Dendritic cell treated with granulocyte-macrophage colony-stimulating factor and Interleukin-4, amounts not matched to agents 40 ng/mL and 50 ng/mL, for 4 days (primary cell): ENCODE data around the gene ARID3C.
"Not testable (repeated sequence)": the region's sequence is repeated elsewhere in the genome, so short reads cannot be mapped to it uniquely, and the experiment has no call there.

Experiments used
- H3K27ac Mint-ChIP-seq: one replicate; pipeline ENCODE4 v1.8.0; 2022; ENCODE audit warnings: mild to moderate bottlenecking, mixed read lengths
- H3K27me3 Mint-ChIP-seq: one replicate; pipeline ENCODE4 v1.8.0; 2022; ENCODE audit warnings: mild to moderate bottlenecking, mixed read lengths
- H3K36me3 Mint-ChIP-seq: one replicate; pipeline ENCODE4 v1.8.0; 2022; ENCODE audit warnings: low read depth, mixed read lengths
- H3K4me1 Mint-ChIP-seq: one replicate; pipeline ENCODE4 v1.8.0; 2022; ENCODE audit warnings: low read depth, mixed read lengths
- H3K4me3 Mint-ChIP-seq: one replicate; pipeline ENCODE4 v1.8.0; 2022; ENCODE audit warnings: mild to moderate bottlenecking, moderate library complexity, mixed read lengths
- H3K9me3 Mint-ChIP-seq: one replicate; pipeline ENCODE4 v1.8.0; 2022; ENCODE audit warnings: mixed read lengths
- intact Hi-C: fragments of 100-400 bp; cut with micrococcal nuclease; formaldehyde crosslinking; loops from one replicate; pipeline ENCODE4 v1.15.0; 2022

Gene ARID3C

DNA sequence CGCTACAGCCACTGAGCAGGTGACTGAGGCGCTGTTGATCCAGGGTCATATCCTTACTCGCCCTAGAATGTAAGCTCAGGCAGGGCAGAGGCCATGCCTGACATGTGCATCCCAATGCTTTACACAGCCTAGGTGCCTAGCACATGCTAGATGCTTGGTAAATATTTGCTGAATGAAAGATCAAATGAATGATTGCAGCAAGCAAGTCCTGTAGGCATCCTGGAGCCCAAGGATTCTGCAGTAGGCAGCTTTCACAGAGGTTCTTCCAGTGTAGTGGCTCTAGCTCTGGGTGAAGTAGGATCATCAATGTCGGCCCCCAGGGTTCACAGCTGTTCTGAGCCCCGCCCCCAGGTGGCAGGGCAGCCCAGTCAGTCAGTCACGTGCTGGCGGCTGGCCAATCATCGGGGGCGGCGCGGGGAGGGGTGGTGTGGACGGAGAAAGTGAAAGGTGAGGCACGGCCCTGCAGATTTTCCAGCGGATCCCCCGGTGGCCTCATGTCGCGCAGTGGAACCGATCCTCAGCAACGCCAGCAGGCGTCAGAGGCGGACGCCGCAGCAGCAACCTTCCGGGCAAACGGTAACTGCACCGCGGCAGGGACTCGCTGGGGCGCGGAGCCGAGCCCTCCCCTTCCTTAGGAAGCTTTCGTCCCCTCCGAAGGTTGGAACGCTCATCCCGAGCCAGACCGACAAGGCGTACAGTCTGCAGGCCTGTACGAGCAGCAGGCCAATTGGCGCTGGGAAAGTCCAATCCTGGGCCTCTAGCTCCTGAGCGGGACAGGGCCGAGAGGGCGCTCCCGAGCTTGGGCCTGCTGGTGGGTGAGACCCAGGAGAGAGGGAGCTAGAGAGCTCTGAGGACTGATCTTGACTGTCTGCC, 17.6 kb upstream of the ARID3C start, which contains the start of gene GALT:
Gene GALT (plus strand): TSS at position 465 of the 873 bp plus-strand sequence. CDS start 30 bp downstream, at position 495.
- H3K36me3 Mint-ChIP-seq: peaks cover 42% of the 10 kb centered on the region
- intact Hi-C loops: loop anchor here (1.0 kb wide), 1 partner anchor 18 kb away; no protein-coding TSS in a partner anchor
- peak within 1 kb of the TSS; percentile 87 for H3K27ac Mint-ChIP-seq
- H3K9me3 Mint-ChIP-seq: no peaks in the 10 kb centered on the region
- H3K27me3 Mint-ChIP-seq: no peaks in the 10 kb centered on the region
- peak within 1 kb of the TSS; percentile 83 for H3K4me3 Mint-ChIP-seq
- peaks cover 28% of the 10 kb centered on the region for H3K4me1 Mint-ChIP-seq

DNA sequence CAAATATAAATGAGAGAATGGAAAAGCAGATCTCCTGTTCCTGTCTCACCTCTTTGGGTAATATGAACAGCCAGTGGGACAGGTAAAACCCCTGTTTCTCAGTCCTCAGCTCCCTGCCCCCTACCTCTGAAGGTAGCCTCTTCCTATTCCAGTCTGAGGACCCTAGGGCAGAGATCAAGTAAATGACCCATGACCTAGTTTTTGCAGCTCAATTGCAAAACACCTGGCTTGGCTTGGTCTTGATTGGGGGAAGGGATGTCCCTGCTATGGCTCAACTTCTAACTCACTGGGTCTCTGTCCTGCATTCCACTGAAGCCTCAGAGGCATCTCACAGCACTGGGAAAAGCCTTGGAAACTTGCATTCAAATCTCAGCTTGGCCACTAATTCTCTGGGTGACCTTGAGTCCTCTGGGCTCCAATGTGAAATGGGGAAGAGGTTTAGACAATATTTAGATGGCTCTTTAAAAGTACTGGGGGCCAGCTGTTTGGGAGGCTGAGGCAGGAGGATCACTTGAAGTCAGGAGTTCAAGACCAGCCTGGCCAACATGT, 16.0 kb upstream of the ARID3C start:
- Mint-ChIP-seq H3K36me3 (peaks cover 31% of the 10 kb centered on the region), H3K4me1 (peaks cover 32% of the 10 kb centered on the region), H3K27ac (no peak overlapping the region), H3K9me3 (no peaks in the 10 kb centered on the region), H3K4me3 (no peak overlapping the region), H3K27me3 (no peaks in the 10 kb centered on the region)
- intact Hi-C loops: no loop called here

DNA sequence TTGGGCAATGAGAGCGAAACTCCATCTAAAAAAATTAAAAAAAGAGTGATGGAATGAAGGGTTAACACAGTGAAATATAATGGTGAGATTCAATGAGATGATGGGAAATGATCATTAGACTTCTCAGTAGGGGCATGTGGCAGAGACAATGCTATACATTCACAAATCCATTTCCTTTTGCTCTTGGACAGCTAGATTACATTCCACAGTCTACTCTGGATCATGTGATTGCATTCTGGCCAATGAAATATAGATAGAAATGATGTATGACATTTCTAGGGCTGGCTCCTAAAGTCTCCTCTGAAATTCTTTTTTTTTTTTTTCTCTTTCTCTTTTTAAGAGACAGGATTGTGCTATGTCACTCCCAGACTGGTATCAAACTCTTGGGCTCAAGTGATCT, 13.8 kb upstream of the ARID3C start:
- no peak overlapping the region for H3K4me3 Mint-ChIP-seq

DNA sequence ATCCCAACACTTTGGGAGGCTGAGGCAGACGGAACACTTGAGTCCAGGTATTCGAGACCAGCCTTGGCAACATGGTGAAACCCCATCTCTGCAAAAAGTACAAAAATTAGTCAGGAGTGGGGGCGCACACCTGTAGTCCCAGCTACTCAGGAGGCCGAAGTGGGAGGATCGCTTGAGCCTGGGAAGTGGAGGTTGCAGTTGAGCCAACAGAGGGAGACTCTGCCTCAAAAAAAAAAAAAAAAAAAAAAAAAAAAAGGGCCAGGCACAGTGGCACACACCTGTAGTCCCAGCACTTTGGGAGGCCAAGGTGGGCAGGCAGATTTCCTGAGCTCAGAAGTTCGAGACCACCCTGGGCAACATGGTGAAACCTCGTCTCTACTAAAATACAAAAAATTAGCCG, 10.5 kb upstream of the ARID3C start:
- H3K9me3 Mint-ChIP-seq, H3K27ac Mint-ChIP-seq, H3K4me3 Mint-ChIP-seq, intact Hi-C loops, H3K27me3 Mint-ChIP-seq: not testable (repeated sequence)
- Mint-ChIP-seq H3K4me1 (peaks cover 39% of the 10 kb centered on the region), H3K36me3 (peaks cover 15% of the 10 kb centered on the region)

More for the DNA sequence above, 13.8 kb upstream of the ARID3C start:
- H3K36me3 Mint-ChIP-seq: peaks cover 9% of the 10 kb centered on the region
- H3K27me3 Mint-ChIP-seq: no peaks in the 10 kb centered on the region
- H3K9me3 Mint-ChIP-seq: no peaks in the 10 kb centered on the region
- peaks cover 32% of the 10 kb centered on the region for H3K4me1 Mint-ChIP-seq
- intact Hi-C loops: no loop called here
- no peak overlapping the region for H3K27ac Mint-ChIP-seq

DNA sequence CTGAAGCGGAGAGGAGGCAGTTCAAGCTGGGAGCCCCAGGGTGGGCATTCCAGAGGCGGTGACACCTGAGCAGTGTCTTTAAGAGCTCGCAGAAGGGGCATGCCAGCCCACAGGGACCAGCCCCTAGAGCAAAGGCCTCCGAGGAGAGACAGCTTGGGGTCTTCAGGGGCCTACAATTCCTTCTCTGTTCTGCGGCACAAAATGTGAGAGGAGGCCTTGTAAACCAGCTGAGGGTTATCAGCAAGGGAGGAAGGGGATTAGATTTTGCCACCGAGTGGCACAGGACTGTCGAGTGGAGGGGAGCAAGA, 9.2 kb upstream of the ARID3C start:
- Mint-ChIP-seq H3K27ac (peak overlapping the region; percentile 98), H3K9me3 (no peaks in the 10 kb centered on the region), H3K27me3 (no peaks in the 10 kb centered on the region), H3K36me3 (peaks cover 15% of the 10 kb centered on the region), H3K4me3 (peak overlapping the region; percentile 91), H3K4me1 (peaks cover 39% of the 10 kb centered on the region)
- intact Hi-C loops: no loop called here

DNA sequence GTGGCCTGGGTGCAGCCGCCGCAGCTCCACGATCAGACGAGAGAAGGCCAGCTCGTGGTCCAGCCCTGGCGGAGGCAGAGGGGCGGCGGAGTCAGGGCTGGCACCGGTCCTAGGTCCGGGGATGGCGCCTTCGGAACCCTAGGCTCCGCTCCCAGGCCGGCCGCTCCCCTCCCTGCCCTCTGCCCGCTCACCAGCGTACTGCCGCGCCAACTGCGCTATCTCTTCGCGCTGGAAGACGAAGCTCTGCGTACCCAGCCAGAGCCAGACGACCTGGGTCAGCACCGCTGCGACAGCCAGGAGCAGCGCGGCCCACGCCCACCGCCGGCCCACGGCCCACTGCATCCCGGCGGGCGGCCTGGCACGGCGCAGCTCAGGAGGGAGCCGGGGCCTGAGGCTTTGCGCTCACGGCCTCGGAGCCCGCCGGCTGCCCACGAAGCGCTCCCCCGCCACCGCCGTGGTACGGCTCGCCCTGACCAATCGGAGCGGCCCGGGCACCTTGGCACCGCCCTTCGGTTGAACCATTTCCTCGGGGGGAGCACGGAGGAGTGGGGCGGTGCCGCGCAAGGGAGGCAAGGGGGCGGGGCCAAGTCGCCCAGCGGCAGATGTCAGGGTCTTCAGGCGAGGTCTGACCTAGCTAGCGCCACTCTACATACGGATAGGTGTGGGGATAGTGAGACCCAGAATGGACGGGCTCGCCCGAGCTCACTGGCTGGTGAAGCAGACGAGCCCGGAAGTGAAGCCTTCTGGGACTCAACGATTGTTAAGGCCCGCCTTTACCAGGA, 8.7 kb upstream of the ARID3C start, which contains the start of gene SIGMAR1:
Gene SIGMAR1 (minus strand): TSS at position 432 of the 782 bp plus-strand sequence. CDS start 90 bp downstream, at position 342.
- Mint-ChIP-seq H3K36me3 (peaks cover 15% of the 10 kb centered on the region), H3K9me3 (no peaks in the 10 kb centered on the region), H3K27me3 (peaks cover 2% of the 10 kb centered on the region), H3K4me3 (peak within 1 kb of the TSS; percentile 91), H3K4me1 (peaks cover 39% of the 10 kb centered on the region), H3K27ac (peak within 1 kb of the TSS; percentile 98)
- intact Hi-C loops: loop anchor here (1.0 kb wide), 1 partner anchor 28 kb away; no protein-coding TSS in a partner anchor

DNA sequence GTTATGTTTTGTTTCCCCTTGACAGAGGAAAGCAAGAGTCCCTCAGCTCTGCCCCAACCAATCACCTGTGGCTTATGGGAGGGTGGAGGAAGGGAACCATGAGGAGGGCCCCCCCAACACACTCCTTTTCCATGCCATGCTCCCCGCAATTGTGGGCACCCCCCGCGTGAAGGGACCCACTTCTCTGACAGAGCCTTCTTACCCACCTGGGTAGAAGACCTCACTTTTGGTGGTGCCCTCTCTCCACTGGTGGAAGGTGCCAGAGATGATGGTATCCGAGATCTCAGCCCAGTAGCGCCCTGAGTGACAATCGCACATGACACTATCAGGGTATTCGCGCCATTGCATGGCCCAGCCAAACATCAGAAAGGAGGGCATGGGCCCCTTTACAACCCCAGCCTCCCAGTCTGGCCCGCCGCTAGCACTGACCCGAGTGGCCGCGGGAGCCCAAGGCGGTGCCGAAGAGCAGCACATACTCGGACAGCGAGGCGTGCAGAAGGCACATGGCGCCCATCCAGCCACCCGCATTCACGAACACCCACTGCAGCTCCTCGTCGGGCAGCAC, 8.0 kb upstream of the ARID3C start:
- intact Hi-C loops: loop anchor here (1.0 kb wide), 1 partner anchor 28 kb away; no protein-coding TSS in a partner anchor
- Mint-ChIP-seq H3K27ac (peak overlapping the region; percentile 98), H3K4me1 (peaks cover 39% of the 10 kb centered on the region), H3K36me3 (peaks cover 15% of the 10 kb centered on the region), H3K27me3 (peaks cover 9% of the 10 kb centered on the region), H3K4me3 (peak overlapping the region; percentile 91), H3K9me3 (no peaks in the 10 kb centered on the region)

DNA sequence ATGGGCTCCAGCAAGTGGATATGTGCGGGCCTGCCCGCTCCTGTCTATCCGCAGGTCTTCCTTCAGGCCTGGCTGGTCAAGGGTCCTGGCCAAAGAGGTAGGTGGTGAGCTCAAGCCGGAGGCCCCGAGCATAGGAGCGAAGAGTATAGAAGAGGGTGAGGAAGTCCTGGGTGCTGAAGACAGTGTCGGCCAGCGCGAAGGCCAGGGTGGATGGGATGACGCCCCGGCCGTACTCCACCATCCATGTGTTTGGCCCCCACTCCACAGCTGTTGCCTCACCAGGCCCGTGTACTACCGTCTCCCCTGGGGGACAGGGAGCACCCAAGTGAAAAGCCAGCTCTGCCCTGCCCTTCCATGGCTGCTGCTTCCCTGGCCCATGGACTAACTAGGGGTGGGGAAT, 6.7 kb upstream of the ARID3C start:
- intact Hi-C loops: loop anchor here (2.0 kb wide), 1 partner anchor 89 kb away; no protein-coding TSS in a partner anchor
- peak overlapping the region; percentile 11 for H3K27ac Mint-ChIP-seq
- H3K4me1 Mint-ChIP-seq: peaks cover 33% of the 10 kb centered on the region
- peaks cover 22% of the 10 kb centered on the region for H3K27me3 Mint-ChIP-seq
- H3K36me3 Mint-ChIP-seq: peaks cover 15% of the 10 kb centered on the region
- no peak overlapping the region for H3K4me3 Mint-ChIP-seq
- H3K9me3 Mint-ChIP-seq: no peaks in the 10 kb centered on the region

DNA sequence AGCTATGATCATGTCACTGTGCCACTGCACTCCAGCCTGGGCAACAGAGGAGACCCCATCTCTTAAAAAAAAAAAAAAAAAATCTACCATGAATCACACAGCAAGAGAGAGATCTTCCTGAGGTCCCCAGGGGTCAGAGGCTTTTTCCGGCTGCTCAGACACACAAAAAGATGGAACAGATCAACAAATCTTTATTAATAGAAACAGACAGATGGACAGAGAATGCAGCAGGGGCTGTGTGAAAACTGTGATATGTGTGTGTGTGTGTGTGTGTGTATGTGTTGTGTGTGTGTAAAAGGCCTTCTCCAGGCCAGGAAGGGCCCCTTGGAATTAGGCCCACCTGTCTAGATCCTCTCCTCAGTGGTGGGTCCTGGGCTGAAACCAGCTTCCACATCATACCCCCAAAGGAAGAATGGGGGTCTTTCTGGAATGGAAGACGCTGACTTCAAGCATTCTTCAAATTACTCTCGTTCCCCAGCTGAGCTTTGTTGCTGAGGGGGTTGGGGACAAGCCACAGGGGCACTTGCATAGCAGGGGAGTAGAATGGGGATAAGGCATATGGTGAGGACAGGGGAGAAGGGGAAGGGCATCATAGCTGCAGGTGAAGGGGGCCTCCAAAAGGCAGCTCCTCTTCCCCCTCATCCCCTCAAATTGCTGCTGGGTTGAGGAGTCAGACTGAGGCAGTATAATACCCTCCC, 5.8 kb upstream of the ARID3C start:
- no peak overlapping the region for H3K4me3 Mint-ChIP-seq
- H3K36me3 Mint-ChIP-seq: peaks cover 15% of the 10 kb centered on the region
- peaks cover 33% of the 10 kb centered on the region for H3K4me1 Mint-ChIP-seq
- no peaks in the 10 kb centered on the region for H3K9me3 Mint-ChIP-seq
- no peak overlapping the region for H3K27ac Mint-ChIP-seq
- peaks cover 30% of the 10 kb centered on the region for H3K27me3 Mint-ChIP-seq
- intact Hi-C loops: loop anchor here (1.0 to 2.0 kb wide), 2 partner anchors 22 to 88 kb away; partner anchors contain the start of gene RPP25L

DNA sequence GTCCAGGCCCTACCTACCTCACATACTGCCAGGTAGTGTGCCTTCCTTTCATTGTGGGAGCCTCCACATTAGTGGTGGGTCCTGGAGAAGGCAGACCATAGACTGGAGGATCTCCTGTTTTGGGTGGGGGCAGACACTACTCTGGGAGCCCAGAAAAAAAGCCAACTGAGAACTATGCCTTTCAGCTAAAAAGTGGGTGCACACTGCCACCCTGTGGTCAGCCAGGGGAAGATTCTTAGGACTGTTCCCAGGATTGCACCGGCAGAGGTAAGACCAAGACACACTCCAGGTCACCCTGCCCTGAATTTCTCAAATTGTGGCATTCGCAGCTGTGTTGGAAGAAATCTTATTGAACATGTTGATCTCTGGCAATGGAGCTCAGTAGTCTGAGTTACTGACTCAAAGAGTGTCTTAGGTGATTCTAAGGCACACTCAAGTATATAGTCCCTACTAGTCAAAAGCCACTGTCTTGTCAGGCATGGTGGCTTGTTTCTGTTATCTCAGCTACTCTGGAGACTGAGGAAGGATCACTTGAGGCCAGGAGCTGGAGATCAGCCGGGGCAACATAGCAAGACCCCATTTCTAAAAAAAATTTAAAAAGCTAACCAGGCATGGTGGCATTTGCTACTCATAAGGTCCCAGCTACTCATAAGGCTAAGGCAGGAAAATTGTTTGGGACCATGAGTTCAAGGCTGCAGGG, 5.1 kb upstream of the ARID3C start:
- peaks cover 15% of the 10 kb centered on the region for H3K36me3 Mint-ChIP-seq
- intact Hi-C loops: loop anchor here (1.0 to 2.0 kb wide), 2 partner anchors 22 to 87 kb away; partner anchors contain the start of gene RPP25L
- peaks cover 37% of the 10 kb centered on the region for H3K27me3 Mint-ChIP-seq
- H3K27ac Mint-ChIP-seq: no peak overlapping the region
- H3K4me3 Mint-ChIP-seq: no peak overlapping the region
- H3K4me1 Mint-ChIP-seq: peaks cover 38% of the 10 kb centered on the region
- no peaks in the 10 kb centered on the region for H3K9me3 Mint-ChIP-seq

DNA sequence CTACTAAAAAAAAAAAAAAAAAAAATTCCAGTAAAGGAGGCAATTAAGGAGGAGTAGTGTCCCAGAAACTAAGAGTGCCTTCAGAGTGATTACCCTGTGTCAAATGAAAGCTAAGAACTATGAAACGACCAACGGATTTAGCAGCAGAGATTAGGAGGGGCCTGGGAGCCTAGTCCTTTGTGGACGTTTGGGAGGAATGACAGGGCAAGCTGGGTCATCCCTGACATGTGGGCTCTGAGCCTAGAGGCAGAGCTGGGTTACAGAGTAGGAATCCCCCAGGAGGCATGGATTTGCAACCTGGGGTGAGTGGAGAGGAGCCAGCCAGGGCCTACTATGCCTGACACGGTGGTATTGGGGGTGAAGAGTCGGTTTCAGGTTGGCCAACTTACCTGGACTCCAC, 4.3 kb upstream of the ARID3C start:
- Mint-ChIP-seq H3K4me1 (peaks cover 37% of the 10 kb centered on the region), H3K27me3 (peaks cover 42% of the 10 kb centered on the region), H3K9me3 (no peaks in the 10 kb centered on the region), H3K36me3 (peaks cover 15% of the 10 kb centered on the region), H3K4me3 (no peak overlapping the region), H3K27ac (no peak overlapping the region)
- intact Hi-C loops: no loop called here

DNA sequence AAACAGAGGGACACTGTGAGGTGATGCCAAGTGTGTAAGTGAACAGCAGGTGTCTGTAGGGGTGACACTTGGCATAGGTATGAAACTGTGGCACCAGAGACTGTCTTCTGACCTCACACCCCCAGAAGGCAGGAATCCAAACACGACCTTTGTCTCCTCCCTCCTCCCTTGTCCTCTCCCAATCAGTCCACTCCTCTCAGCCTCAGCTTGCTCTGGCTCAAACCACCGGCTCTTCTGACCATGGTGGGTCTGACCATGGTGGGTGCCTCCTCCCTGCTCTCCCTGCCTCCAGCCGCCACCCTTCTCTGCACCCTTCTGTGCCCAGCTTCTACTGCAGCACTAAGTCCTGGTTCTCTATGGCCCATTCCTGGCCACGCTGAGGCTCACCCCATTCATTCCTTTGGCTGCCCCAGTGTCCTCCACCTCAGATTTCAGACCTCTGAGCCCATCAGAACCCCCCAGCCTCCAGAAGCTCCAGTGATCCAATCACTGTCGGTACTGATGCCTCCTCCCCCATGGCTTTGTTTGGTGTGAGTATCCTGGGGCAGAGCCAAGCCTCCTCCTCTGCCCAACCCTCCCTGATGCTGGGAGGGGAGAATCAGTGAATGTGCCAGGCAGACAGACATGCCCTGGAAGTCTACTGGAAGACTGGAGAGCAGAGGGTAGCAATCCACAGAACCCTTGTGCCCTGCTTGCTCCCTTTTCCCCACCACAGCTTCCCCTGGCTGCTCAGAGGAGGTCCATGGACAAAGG, 1.7 kb upstream of the ARID3C start:
- peaks cover 23% of the 10 kb centered on the region for H3K4me1 Mint-ChIP-seq
- peaks cover 68% of the 10 kb centered on the region for H3K27me3 Mint-ChIP-seq
- intact Hi-C loops: no loop called here
- no peaks in the 10 kb centered on the region for H3K9me3 Mint-ChIP-seq
- H3K36me3 Mint-ChIP-seq: peaks cover 11% of the 10 kb centered on the region
- H3K27ac Mint-ChIP-seq: no peak overlapping the region
- H3K4me3 Mint-ChIP-seq: no peak overlapping the region
